ENCODE data around the gene BCR.
"Not testable (repeated sequence)": the region's sequence is repeated elsewhere in the genome, so short reads cannot be mapped to it uniquely, and the experiment has no call there.

Gene BCR

GRCh38 chr22:23311635-23312420, 131.5 kb downstream of the BCR start:
- H3K36me3 Mint-ChIP-seq (ENCODE audit: low read depth); DNase-seq; H3K9me3 Mint-ChIP-seq; H3K27me3 Mint-ChIP-seq (ENCODE audit: low read depth, poor library complexity); H3K4me3 Mint-ChIP-seq: not testable (repeated sequence)
- Mint-ChIP-seq H3K4me1 (peaks cover 23% of the 10 kb centered on the region), H3K27ac (peak overlapping the region; percentile 39)

GRCh38 chr22:23313791-23314567, 133.7 kb downstream of the BCR start:
- no peak for TF ChIP-seq CTCF (IDR thresholded peaks at IDR 0.05)
- Mint-ChIP-seq H3K27me3 (ENCODE audit: low read depth, poor library complexity) (no peaks in the 10 kb centered on the region), H3K36me3 (ENCODE audit: low read depth) (no peaks in the 10 kb centered on the region), H3K9me3 (no peaks in the 10 kb centered on the region), H3K4me3 (no peak overlapping the region), H3K4me1 (peaks cover 18% of the 10 kb centered on the region), H3K27ac (peak overlapping the region; percentile 88)
- DNase-seq = no peak

GRCh38 chr22:23315341-23315917, 135.1 kb downstream of the BCR start:
- Mint-ChIP-seq H3K4me1 (peaks cover 11% of the 10 kb centered on the region), H3K9me3 (no peaks in the 10 kb centered on the region), H3K27ac (no peak overlapping the region), H3K36me3 (ENCODE audit: low read depth) (no peaks in the 10 kb centered on the region), H3K27me3 (ENCODE audit: low read depth, poor library complexity) (no peaks in the 10 kb centered on the region), H3K4me3 (no peak overlapping the region)
- TF ChIP-seq CTCF (IDR thresholded peaks at IDR 0.05) = peak; percentile 72
- peak; percentile 82 for DNase-seq

GRCh38 chr22:23316596-23316995, 136.3 kb downstream of the BCR start:
- H3K9me3 Mint-ChIP-seq; H3K27ac Mint-ChIP-seq; H3K36me3 Mint-ChIP-seq (ENCODE audit: low read depth): not testable (repeated sequence)

GRCh38 chr22:23318316-23318715, 138.0 kb downstream of the BCR start:
- H3K4me3 Mint-ChIP-seq; H3K27ac Mint-ChIP-seq; DNase-seq; H3K9me3 Mint-ChIP-seq; H3K27me3 Mint-ChIP-seq (ENCODE audit: low read depth, poor library complexity); H3K36me3 Mint-ChIP-seq (ENCODE audit: low read depth): not testable (repeated sequence)
- peaks cover 13% of the 10 kb centered on the region for H3K4me1 Mint-ChIP-seq

More at GRCh38 chr22:23316596-23316995, 136.3 kb downstream of the BCR start:
- not testable (repeated sequence) for DNase-seq; H3K27me3 Mint-ChIP-seq (ENCODE audit: low read depth, poor library complexity); H3K4me3 Mint-ChIP-seq; H3K4me1 Mint-ChIP-seq

GRCh38 chr22:23322497-23323080, 142.3 kb downstream of the BCR start:
- not testable (repeated sequence) for H3K27me3 Mint-ChIP-seq (ENCODE audit: low read depth, poor library complexity); H3K4me3 Mint-ChIP-seq; H3K27ac Mint-ChIP-seq; H3K9me3 Mint-ChIP-seq; DNase-seq; H3K36me3 Mint-ChIP-seq (ENCODE audit: low read depth)
- H3K4me1 Mint-ChIP-seq = peaks cover 20% of the 10 kb centered on the region

- not testable (repeated sequence) for H3K9me3 Mint-ChIP-seq; H3K4me3 Mint-ChIP-seq; H3K27ac Mint-ChIP-seq; DNase-seq; H3K36me3 Mint-ChIP-seq (ENCODE audit: low read depth)
- peaks cover 14% of the 10 kb centered on the region for H3K27me3 Mint-ChIP-seq (ENCODE audit: low read depth, poor library complexity)
- H3K4me1 Mint-ChIP-seq = peaks cover 20% of the 10 kb centered on the region
Observed at GRCh38 chr22:23323960-23324688, 143.8 kb downstream of the BCR start.

- no peaks in the 10 kb centered on the region for H3K36me3 Mint-ChIP-seq (ENCODE audit: low read depth)
- H3K27ac Mint-ChIP-seq = peak overlapping the region; percentile 32
- no peak for TF ChIP-seq CTCF (IDR thresholded peaks at IDR 0.05)
- peaks cover 20% of the 10 kb centered on the region for H3K4me1 Mint-ChIP-seq
- DNase-seq = no peak
- no peaks in the 10 kb centered on the region for H3K9me3 Mint-ChIP-seq
- no peak overlapping the region for H3K4me3 Mint-ChIP-seq
- H3K27me3 Mint-ChIP-seq (ENCODE audit: low read depth, poor library complexity) = peaks cover 14% of the 10 kb centered on the region
Observed at GRCh38 chr22:23325183-23325582, 144.9 kb downstream of the BCR start.

- not testable (repeated sequence) for DNase-seq; H3K9me3 Mint-ChIP-seq; H3K27ac Mint-ChIP-seq; H3K36me3 Mint-ChIP-seq (ENCODE audit: low read depth); H3K27me3 Mint-ChIP-seq (ENCODE audit: low read depth, poor library complexity); H3K4me3 Mint-ChIP-seq
- peaks cover 24% of the 10 kb centered on the region for H3K4me1 Mint-ChIP-seq
Observed at GRCh38 chr22:23333822-23334221, 153.5 kb downstream of the BCR start.

- peaks cover 20% of the 10 kb centered on the region for H3K27me3 Mint-ChIP-seq (ENCODE audit: low read depth, poor library complexity)
- peaks cover 17% of the 10 kb centered on the region for H3K4me1 Mint-ChIP-seq
- not testable (repeated sequence) for H3K4me3 Mint-ChIP-seq; H3K36me3 Mint-ChIP-seq (ENCODE audit: low read depth); DNase-seq; H3K9me3 Mint-ChIP-seq; H3K27ac Mint-ChIP-seq
Observed at GRCh38 chr22:23337672-23338071, 157.4 kb downstream of the BCR start.
